ENCODE measurements around the gene IGFL3.

- TF ChIP-seq CTCF (conservative IDR thresholded peaks at IDR 0.05 in 1 of 2, IDR thresholded peaks at IDR 0.05 in 1 of 2; ENCODE audit: low read depth in 1 of 2, low read length in 2 of 2) (no peak), EZH2 (IDR thresholded peaks at IDR 0.05; ENCODE audit: low read length, missing control alignments) (no peak)
These were observed 23.2 kb downstream of the IGFL3 start for GRCh38 chr19:46101293-46101692.
